Activated naive CD4-positive, alpha-beta T cell treated with anti-CD3 and anti-CD28 coated beads, Interleukin-2, amount 10 ng/mL, durations not matched to agents 7 days and 5 days (primary cell): ENCODE measurements around the gene CACNA2D4.

Experiments used
- CTCF ChIA-PET: fragments of 350-600 bp; sonication (Branson Sonifier 250); formaldehyde crosslinking; loops from one replicate; lab custom pipeline; 2021; ENCODE audit warnings: antibody characterized with exemption; lab: Charles Lee
- DNase-seq: peaks from one replicate; pipeline ENCODE4 v3.0.0-alpha.2; 2020
- H3K27ac Mint-ChIP-seq: one replicate; pipeline ENCODE4 v1.8.0; 2021; ENCODE audit warnings: mild to moderate bottlenecking, moderate library complexity, mixed read lengths
- H3K27me3 Mint-ChIP-seq: one replicate; pipeline ENCODE4 v1.8.0; 2021; ENCODE audit warnings: mild to moderate bottlenecking, mixed read lengths
- H3K36me3 Mint-ChIP-seq: one replicate; pipeline ENCODE4 v1.8.0; 2021; ENCODE audit warnings: mixed read lengths
- H3K4me1 Mint-ChIP-seq: one replicate; pipeline ENCODE4 v1.8.0; 2021; ENCODE audit warnings: mixed read lengths
- H3K4me3 Mint-ChIP-seq: one replicate; pipeline ENCODE4 v1.8.0; 2021; ENCODE audit warnings: mild to moderate bottlenecking, moderate library complexity, mixed read lengths
- H3K9me3 Mint-ChIP-seq: one replicate; pipeline ENCODE4 v1.8.0; 2021; ENCODE audit warnings: mixed read lengths

Gene CACNA2D4

DNA sequence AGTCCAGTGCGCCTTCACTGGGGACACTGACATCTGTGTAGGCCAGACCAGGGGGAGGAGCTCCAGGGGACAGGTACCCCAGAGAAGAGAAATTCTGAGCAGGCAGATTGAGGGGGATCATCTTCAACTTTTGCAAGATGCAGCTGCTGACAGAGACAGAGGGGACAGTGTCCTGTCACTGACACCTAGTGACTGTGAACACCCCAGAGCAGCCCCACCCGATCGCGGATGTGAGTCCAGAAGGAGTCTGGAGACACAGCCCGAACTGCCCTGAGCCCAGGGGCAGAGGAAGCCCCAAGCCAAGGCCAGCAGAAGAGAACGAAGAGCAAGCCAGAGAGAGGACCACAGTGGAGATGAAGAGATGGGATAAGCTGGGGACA is 119.8 kb downstream of the CACNA2D4 start:
- Mint-ChIP-seq H3K27me3 (peaks cover 15% of the 10 kb centered on the region), H3K4me3 (no peak overlapping the region), H3K9me3 (no peaks in the 10 kb centered on the region), H3K4me1 (peaks cover 8% of the 10 kb centered on the region), H3K27ac (no peak overlapping the region), H3K36me3 (no peaks in the 10 kb centered on the region)
- CTCF ChIA-PET = interaction anchor here (1.5 to 5.0 kb wide), 3 partner anchors 136 to 239 kb away, joined by 3 to 28 read pairs (median 3); no protein-coding TSS in a partner anchor
- DNase-seq = no peak

DNA sequence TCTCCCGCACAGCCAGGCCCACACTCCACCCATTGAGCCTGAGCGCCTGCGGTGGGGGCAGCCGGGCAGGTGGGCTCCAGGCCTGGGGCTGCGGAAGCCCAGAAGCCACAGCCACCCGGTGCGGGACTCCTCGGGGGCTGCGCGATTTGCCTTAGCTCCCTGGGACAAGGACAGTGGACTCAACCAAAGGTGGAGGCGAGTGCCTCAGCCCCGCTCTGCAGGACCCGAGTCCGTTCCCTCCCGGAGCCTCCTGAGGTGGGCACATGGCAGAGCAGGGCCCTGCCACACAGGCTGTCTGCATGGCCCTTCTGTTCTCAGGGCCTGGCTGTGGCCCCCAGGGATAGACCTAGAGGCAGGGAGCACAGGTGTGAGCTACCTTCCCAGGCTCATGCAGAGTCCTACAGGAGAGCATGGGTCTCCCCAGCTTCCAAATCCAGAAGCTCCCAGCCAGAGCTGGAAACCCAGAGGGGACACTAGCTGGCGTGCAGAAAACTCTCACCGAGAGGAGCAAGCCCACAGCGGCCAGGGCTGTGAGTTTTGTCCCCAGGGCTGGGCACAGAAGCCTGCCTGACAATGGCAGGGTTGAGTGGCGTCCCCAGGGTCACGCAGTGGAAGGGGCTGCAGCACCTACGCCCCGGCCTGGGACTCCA is 120.3 kb downstream of the CACNA2D4 start:
- no peak overlapping the region for H3K27ac Mint-ChIP-seq
- peaks cover 8% of the 10 kb centered on the region for H3K4me1 Mint-ChIP-seq
- CTCF ChIA-PET = interaction anchor here (1.6 to 17.3 kb wide), 3 partner anchors 142 to 239 kb away, joined by 3 to 326 read pairs (median 28); no protein-coding TSS in a partner anchor
- no peaks in the 10 kb centered on the region for H3K9me3 Mint-ChIP-seq
- DNase-seq = no peak
- H3K36me3 Mint-ChIP-seq = no peaks in the 10 kb centered on the region
- H3K4me3 Mint-ChIP-seq = peak overlapping the region; percentile 38
- H3K27me3 Mint-ChIP-seq = peaks cover 15% of the 10 kb centered on the region

DNA sequence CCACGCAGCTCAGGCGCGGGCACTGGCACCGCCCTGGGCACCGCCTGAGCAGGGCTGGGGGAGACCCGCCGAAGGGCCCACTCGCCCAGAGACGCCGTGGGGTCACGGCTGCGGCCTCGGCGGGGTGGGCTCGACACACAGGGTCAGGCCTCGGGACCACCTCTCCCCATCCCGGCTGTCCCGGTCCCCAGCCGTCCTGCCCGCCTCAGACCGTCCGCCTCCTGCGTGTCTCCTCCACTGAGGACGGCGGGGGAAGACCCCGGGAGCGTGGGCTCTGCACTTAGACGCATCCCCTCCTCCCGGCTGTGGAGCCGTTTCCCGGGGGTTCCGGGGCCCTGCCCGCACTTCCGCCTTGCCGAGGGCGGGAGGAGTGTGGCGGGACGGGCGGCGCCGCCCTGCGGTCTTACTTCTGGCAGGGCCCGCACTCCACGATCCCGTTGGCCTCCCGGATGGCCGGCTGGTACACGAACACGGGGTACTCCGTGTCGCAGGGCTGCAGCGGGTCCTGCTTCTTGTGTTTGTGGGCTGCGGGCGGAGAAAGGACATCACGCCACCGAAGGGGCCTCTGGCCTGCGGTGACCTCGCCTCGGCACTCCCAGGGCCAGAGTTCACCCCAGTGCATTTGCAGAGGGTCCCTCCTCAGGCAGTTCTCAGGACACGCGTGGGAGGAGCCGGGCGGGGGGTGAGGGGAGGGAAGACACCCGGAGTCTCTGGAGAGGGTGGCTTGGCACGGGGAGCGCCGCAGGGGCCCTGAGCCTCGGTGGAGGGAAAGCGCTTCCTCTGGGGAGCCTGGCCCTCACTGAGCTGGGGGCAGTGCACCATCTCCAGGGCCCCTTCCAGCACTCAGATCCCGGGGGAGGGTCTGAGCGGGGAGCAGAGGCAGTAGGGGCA is 121.2 kb downstream of the CACNA2D4 start:
- peak; percentile 71 for DNase-seq
- no peaks in the 10 kb centered on the region for H3K36me3 Mint-ChIP-seq
- peaks cover 15% of the 10 kb centered on the region for H3K27me3 Mint-ChIP-seq
- H3K27ac Mint-ChIP-seq = peak overlapping the region; percentile 85
- peaks cover 8% of the 10 kb centered on the region for H3K4me1 Mint-ChIP-seq
- CTCF ChIA-PET = interaction anchor here (1.6 to 17.3 kb wide), 4 partner anchors 142 to 240 kb away, joined by 3 to 326 read pairs (median 69); no protein-coding TSS in a partner anchor
- peak overlapping the region; percentile 88 for H3K4me3 Mint-ChIP-seq
- H3K9me3 Mint-ChIP-seq = no peaks in the 10 kb centered on the region

DNA sequence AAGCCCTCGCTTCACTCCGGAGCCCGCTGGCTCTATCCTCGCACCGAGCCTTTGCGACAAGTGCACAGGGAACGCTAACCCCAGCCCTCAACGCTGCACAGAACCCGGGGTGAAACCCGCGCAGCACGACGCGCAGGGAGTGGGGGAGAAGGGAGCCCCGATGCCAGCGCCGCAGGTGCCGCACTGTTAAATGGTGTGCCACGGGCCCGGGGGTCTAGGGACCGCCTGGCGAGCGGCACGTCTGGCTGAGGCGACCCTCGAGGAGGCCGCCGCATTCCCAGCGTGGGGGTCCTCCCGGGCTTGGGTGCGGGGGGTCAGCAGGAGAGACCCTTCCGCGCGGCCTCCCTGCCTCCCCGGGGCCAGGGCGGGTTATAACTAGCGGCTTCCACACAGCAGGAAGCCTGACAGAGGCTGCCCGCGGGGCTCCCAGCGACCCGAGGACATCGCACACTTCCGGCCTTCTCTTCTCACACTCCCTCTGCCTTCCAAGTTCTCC is 121.9 kb downstream of the CACNA2D4 start:
- Mint-ChIP-seq H3K27ac (peak overlapping the region; percentile 91), H3K27me3 (peaks cover 15% of the 10 kb centered on the region), H3K4me1 (peaks cover 15% of the 10 kb centered on the region), H3K9me3 (no peaks in the 10 kb centered on the region), H3K36me3 (no peaks in the 10 kb centered on the region), H3K4me3 (peak overlapping the region; percentile 88)
- CTCF ChIA-PET = interaction anchor here (9.4 to 17.3 kb wide), 2 partner anchors 142 to 143 kb away, joined by 110 to 326 read pairs; no protein-coding TSS in a partner anchor
- peak; percentile 69 for DNase-seq

DNA sequence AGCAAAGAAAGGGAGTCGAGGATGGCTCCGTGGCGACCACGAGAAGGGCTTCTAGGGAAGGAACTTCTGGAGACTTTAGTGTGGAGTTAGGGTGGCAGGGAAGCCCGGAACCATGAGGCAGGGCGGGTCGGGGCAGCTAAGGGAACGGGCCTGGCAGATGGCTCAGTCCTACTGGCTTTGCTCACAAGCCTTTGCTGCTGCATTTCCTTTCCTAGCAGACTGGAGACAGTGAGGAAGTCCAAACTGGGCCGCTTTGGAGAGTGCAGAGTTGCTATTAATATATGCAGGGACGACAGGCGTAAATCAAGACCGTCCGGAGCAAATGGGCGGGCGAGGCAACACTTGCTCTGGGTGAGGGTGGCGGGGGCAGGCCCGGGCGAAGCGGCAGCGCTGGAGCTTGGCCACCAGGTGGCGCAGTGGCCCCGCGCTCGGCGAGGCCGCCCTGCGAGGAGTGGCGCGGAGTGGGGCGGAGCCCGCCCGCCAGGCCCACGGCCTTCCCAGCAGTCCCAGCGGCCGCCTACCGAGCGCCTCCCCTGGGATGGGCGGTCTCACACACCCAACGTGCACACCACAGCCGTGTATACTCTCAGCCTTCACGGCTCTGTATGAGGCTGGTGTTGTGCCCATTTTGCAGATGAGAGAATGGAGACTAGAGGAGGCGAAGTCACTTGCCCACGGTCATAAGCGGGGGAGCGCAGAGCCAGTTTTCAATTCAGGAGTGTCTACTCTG is 122.5 kb downstream of the CACNA2D4 start:
- Mint-ChIP-seq H3K27ac (peak overlapping the region; percentile 91), H3K9me3 (no peaks in the 10 kb centered on the region), H3K36me3 (no peaks in the 10 kb centered on the region), H3K4me1 (peaks cover 21% of the 10 kb centered on the region), H3K4me3 (peak overlapping the region; percentile 88), H3K27me3 (peaks cover 15% of the 10 kb centered on the region)
- DNase-seq = peak; percentile 95
- CTCF ChIA-PET = interaction anchor here (1.1 to 17.3 kb wide), 3 partner anchors 124 to 144 kb away, joined by 3 to 326 read pairs (median 110); no protein-coding TSS in a partner anchor

DNA sequence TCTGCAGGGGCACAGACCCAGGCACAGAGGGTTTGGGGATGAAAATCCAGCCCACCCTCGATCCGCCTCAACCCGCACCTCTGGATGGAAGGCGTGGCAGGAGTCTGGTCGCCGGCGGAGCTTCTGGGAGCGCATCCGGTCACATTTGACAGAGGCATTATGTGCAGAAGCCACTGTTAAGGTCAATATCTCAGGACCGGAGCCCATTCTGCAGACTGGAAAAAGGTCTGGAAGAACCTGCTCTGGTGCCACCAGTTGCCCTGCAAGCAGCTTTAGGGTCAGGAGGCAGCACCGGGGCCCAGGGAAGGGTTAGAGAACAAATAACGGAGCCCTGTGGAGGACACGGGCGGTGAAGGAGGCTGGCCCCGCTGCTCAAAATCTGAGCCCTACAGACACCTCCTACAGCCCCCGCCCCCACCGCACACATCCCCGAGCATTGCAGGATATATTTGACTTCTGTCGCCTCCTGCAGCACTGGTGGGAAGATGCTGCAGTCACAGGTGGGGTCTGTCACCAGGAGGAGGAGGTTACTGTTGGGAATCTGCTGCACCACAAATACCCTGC is 123.1 kb downstream of the CACNA2D4 start:
- Mint-ChIP-seq H3K36me3 (no peaks in the 10 kb centered on the region), H3K9me3 (no peaks in the 10 kb centered on the region), H3K4me1 (peaks cover 28% of the 10 kb centered on the region), H3K4me3 (peak overlapping the region; percentile 88), H3K27ac (peak overlapping the region; percentile 33), H3K27me3 (peaks cover 15% of the 10 kb centered on the region)
- no peak for DNase-seq
- CTCF ChIA-PET = interaction anchor here (1.1 to 17.3 kb wide), 3 partner anchors 124 to 144 kb away, joined by 3 to 326 read pairs (median 110); no protein-coding TSS in a partner anchor

DNA sequence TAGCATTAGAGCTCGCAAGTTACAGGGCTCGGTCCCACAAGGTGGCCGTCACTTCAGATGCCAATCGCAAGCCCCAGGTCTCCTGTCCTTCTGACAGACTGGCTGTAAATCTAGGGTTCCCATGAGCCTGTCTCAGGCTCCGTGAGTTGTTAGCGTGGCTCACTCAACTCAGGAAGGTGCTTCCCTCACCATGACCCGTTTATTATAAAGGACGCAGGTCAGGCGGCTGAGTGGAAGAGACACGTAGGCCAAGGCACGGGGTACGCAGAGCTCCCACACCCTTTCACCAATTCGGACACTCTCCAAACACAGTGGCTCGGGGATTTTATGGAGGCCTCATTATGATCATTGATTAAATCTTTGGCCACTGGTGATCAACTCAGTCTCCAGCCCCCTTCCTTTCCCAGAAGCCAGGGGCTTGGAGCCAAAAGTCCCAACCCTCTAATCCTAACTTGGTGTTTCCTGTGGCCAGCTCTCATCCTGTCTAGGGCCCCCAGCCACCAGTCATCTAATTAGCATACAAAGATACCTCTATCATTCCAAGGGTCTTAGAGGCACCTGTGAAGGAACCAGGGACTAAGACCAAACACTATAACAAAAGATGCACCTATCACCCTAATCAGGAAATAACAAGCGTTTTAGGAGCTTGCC is 123.9 kb downstream of the CACNA2D4 start:
- Mint-ChIP-seq H3K27me3 (peaks cover 10% of the 10 kb centered on the region), H3K27ac (peak overlapping the region; percentile 58), H3K4me1 (peaks cover 30% of the 10 kb centered on the region), H3K36me3 (no peaks in the 10 kb centered on the region), H3K4me3 (no peak overlapping the region), H3K9me3 (no peaks in the 10 kb centered on the region)
- CTCF ChIA-PET = interaction anchor here (1.1 to 17.3 kb wide), 3 partner anchors 125 to 145 kb away, joined by 3 to 326 read pairs (median 110); no protein-coding TSS in a partner anchor
- no peak for DNase-seq

DNA sequence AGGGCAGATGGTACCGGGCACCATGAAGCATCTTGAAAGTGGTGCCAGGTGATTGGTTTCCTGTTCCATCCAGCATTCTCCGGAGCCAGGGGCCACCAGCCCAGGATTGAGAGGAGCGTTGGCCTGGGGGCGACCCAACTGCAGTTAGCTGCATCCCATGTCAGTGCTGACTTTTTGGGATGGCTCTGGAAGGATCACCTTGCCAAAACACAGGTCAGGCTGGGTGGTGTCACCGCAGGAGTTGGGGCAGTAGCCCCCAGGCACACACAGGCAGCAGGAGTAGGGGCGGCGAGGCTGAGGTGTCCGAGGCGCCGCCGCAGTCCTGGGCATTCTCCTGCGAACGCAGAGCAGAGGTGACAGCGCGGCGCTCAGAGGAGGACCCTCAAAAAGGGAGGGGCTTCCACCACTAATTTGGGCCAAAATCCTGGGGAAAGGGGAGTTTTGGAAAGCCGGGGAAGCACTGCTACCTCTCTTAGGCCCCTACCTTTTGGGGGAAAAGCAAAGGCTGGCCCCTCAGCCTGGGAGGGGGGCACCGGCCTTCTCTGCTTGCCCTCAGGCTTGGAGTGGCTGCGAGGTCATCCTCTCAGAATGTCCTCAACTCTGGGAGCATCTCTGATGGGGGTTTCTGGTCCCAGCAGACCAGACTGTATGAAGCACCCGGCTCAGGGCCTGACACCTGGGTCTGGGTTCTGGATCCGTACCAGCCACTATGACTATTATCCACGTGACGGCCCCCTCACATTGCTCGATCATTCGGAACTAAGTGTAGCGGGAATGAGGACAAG is 124.8 kb downstream of the CACNA2D4 start:
- Mint-ChIP-seq H3K36me3 (peaks cover 4% of the 10 kb centered on the region), H3K9me3 (no peaks in the 10 kb centered on the region), H3K27ac (no peak overlapping the region), H3K27me3 (peaks cover 6% of the 10 kb centered on the region), H3K4me3 (no peak overlapping the region), H3K4me1 (peaks cover 30% of the 10 kb centered on the region)
- CTCF ChIA-PET = interaction anchor here (9.4 to 17.3 kb wide), 2 partner anchors 139 to 146 kb away, joined by 110 to 326 read pairs; no protein-coding TSS in a partner anchor
- no peak for DNase-seq

DNA sequence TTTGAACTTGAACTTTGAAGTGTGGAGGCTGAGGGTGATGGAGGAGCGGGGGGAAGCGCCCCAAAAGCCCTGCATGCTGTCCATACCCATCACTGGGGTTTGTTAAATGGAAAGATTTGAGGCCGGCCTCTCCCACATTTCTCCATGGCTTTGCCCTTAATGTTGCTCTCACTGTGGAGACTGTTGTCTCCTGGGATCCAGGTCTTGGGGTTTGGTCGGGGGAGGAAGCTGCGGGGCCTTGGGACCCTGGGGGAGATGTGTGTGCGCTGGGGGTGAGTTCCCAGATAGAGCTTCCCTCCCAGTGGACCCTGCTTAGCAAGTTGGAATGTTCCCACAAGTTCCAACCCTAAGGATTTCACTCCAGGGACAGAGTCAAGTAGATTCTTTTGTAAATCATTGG is 126.0 kb downstream of the CACNA2D4 start:
- peaks cover 30% of the 10 kb centered on the region for H3K4me1 Mint-ChIP-seq
- H3K36me3 Mint-ChIP-seq = peaks cover 5% of the 10 kb centered on the region
- CTCF ChIA-PET = interaction anchor here (0.6 to 17.3 kb wide), 5 partner anchors 13 to 158 kb away, joined by 3 to 326 read pairs (median 40); partner anchors contain the start of gene ADIPOR2
- DNase-seq = no peak
- no peaks in the 10 kb centered on the region for H3K9me3 Mint-ChIP-seq
- no peak overlapping the region for H3K27ac Mint-ChIP-seq
- no peaks in the 10 kb centered on the region for H3K27me3 Mint-ChIP-seq
- no peak overlapping the region for H3K4me3 Mint-ChIP-seq

DNA sequence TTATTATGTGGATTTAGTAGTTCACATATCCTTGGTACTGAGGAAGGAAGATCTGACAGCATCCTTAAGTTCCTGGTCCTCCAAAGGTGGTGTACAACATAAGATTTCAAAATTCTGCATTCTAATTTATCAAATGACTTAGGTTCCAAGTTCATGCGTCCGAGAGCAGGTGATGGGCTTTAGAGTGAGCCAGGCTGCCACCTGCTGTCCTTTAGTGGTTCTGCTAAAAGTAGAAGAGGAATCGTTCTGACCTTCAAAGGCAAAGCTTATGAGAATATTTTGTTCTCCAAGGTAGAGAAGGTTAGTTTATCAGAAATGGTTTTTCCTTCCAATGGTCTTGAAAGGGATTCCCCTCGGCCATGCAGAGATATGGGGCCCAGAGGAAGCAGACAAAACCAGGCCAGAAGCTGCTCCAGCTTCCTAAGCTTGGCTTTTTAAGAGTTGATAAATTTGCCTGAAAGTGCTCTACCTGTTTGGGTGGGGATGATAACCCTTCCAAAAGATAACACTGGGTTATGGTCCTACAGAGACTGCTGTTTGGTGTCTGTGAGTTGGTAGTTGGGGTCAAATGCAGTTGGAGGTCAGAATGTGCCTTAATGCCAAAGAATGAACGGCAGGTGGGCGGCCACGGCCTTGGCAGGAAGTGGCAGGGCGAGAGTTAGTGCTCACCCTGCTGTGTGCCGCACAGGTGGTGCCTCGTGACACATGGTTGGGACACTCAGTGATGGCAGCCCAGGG is 127.2 kb downstream of the CACNA2D4 start:
- DNase-seq = peak; percentile 78
- Mint-ChIP-seq H3K9me3 (no peaks in the 10 kb centered on the region), H3K36me3 (peaks cover 6% of the 10 kb centered on the region), H3K4me3 (no peak overlapping the region), H3K4me1 (peaks cover 27% of the 10 kb centered on the region), H3K27ac (peak overlapping the region; percentile 79), H3K27me3 (no peaks in the 10 kb centered on the region)
- CTCF ChIA-PET = interaction anchor here (0.6 to 17.3 kb wide), 29 partner anchors 10 to 673 kb away, joined by 3 to 326 read pairs (median 4); partner anchors contain the start of gene ADIPOR2

DNA sequence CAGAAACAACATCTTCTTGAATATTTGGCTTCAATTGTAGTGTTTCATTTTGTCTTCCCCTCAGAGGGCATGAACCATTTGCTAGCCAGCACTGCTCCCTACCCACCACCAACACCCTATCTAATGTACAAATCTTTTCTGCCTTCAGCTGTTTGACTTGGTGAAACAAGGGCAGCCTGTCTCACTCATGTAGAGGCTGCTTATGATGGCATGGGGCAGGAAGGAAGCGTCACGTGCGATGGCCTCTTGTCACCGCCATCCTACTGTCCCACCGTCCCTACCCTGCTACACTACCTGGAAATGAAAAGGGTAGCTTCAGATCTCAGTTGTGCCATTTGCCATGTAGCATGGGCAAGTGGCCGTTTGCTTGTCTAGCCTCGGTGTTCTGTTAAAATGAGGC is 128.0 kb downstream of the CACNA2D4 start:
- Mint-ChIP-seq H3K27ac (no peak overlapping the region), H3K4me1 (peaks cover 22% of the 10 kb centered on the region), H3K4me3 (no peak overlapping the region), H3K36me3 (peaks cover 10% of the 10 kb centered on the region), H3K27me3 (no peaks in the 10 kb centered on the region), H3K9me3 (no peaks in the 10 kb centered on the region)
- DNase-seq = no peak
- CTCF ChIA-PET = interaction anchor here (0.6 to 17.3 kb wide), 22 partner anchors 11 to 260 kb away, joined by 3 to 326 read pairs (median 5); partner anchors contain the start of gene ADIPOR2
